ENCODE data around the gene PSMD1. TPM values are rescaled to one million over a fixed set of nuclear protein-coding genes. Genes with fewer than 3 reads are reported as not detected.

Gene PSMD1
- total RNA-seq, 1 donor from 2014 or later: 91.6 TPM

GRCh38 chr2:231203087-231203486 lies 146.4 kb downstream of the PSMD1 start:
- peaks cover 12% of the 10 kb centered on the region for H3K4me1 Mint-ChIP-seq (ENCODE audit: unreplicated experiment)
- DNase-seq (ENCODE audit: extremely low spot score, unreplicated experiment): no peak
- TF ChIP-seq CTCF (conservative IDR thresholded peaks at IDR 0.05): no peak
- peaks cover 17% of the 10 kb centered on the region for H3K36me3 Mint-ChIP-seq
- no peak overlapping the region for H3K4me3 Mint-ChIP-seq
- no peak overlapping the region for H3K27ac Mint-ChIP-seq
- H3K27me3 Mint-ChIP-seq: no peaks in the 10 kb centered on the region
- no peaks in the 10 kb centered on the region for H3K9me3 Mint-ChIP-seq

- Mint-ChIP-seq H3K27me3 (no peaks in the 10 kb centered on the region), H3K27ac (no peak overlapping the region), H3K36me3 (peaks cover 20% of the 10 kb centered on the region), H3K4me1 (ENCODE audit: unreplicated experiment) (peaks cover 12% of the 10 kb centered on the region), H3K4me3 (no peak overlapping the region), H3K9me3 (no peaks in the 10 kb centered on the region)
- no peak for TF ChIP-seq CTCF (conservative IDR thresholded peaks at IDR 0.05)
- no peak for DNase-seq (ENCODE audit: extremely low spot score, unreplicated experiment)
Observed at GRCh38 chr2:231204146-231204545, 147.5 kb downstream of the PSMD1 start.

GRCh38 chr2:231204581-231204980 lies 147.9 kb downstream of the PSMD1 start:
- Mint-ChIP-seq H3K27me3 (no peaks in the 10 kb centered on the region), H3K4me1 (ENCODE audit: unreplicated experiment) (peaks cover 12% of the 10 kb centered on the region), H3K9me3 (no peaks in the 10 kb centered on the region), H3K4me3 (no peak overlapping the region), H3K36me3 (peaks cover 20% of the 10 kb centered on the region), H3K27ac (no peak overlapping the region)
- no peak for TF ChIP-seq CTCF (conservative IDR thresholded peaks at IDR 0.05)
- DNase-seq (ENCODE audit: extremely low spot score, unreplicated experiment): no peak

GRCh38 chr2:231207734-231208133 lies 151.1 kb downstream of the PSMD1 start:
- no peak overlapping the region for H3K4me3 Mint-ChIP-seq
- no peak overlapping the region for H3K27ac Mint-ChIP-seq
- H3K9me3 Mint-ChIP-seq: no peaks in the 10 kb centered on the region
- no peak for TF ChIP-seq CTCF (conservative IDR thresholded peaks at IDR 0.05)
- peaks cover 16% of the 10 kb centered on the region for H3K36me3 Mint-ChIP-seq
- no peaks in the 10 kb centered on the region for H3K27me3 Mint-ChIP-seq
- no peak for DNase-seq (ENCODE audit: extremely low spot score, unreplicated experiment)
- no peaks in the 10 kb centered on the region for H3K4me1 Mint-ChIP-seq (ENCODE audit: unreplicated experiment)

GRCh38 chr2:231210782-231211181 lies 154.1 kb downstream of the PSMD1 start:
- Mint-ChIP-seq H3K36me3 (peaks cover 7% of the 10 kb centered on the region), H3K27ac (no peak overlapping the region), H3K9me3 (no peaks in the 10 kb centered on the region), H3K4me1 (ENCODE audit: unreplicated experiment) (no peaks in the 10 kb centered on the region), H3K27me3 (no peaks in the 10 kb centered on the region), H3K4me3 (no peak overlapping the region)
- no peak for TF ChIP-seq CTCF (conservative IDR thresholded peaks at IDR 0.05)
- DNase-seq (ENCODE audit: extremely low spot score, unreplicated experiment): no peak

GRCh38 chr2:231211486-231211885 lies 154.8 kb downstream of the PSMD1 start:
- Mint-ChIP-seq H3K36me3 (peaks cover 12% of the 10 kb centered on the region), H3K4me1 (ENCODE audit: unreplicated experiment) (no peaks in the 10 kb centered on the region), H3K9me3 (no peaks in the 10 kb centered on the region), H3K4me3 (no peak overlapping the region), H3K27ac (no peak overlapping the region), H3K27me3 (no peaks in the 10 kb centered on the region)
- no peak for DNase-seq (ENCODE audit: extremely low spot score, unreplicated experiment)
- TF ChIP-seq CTCF (conservative IDR thresholded peaks at IDR 0.05): no peak
